ENCODE data around the gene GSTO2. TPM values are rescaled to one million over a fixed set of nuclear protein-coding genes. Genes with fewer than 3 reads are reported as not detected.

Gene GSTO2
- total and polyA plus RNA-seq, 2 of the 13 experiments (the other 11 are each of a cell fraction or from before 2014, with no cell fraction given) = 2.1 to 7.9 TPM

DNA sequence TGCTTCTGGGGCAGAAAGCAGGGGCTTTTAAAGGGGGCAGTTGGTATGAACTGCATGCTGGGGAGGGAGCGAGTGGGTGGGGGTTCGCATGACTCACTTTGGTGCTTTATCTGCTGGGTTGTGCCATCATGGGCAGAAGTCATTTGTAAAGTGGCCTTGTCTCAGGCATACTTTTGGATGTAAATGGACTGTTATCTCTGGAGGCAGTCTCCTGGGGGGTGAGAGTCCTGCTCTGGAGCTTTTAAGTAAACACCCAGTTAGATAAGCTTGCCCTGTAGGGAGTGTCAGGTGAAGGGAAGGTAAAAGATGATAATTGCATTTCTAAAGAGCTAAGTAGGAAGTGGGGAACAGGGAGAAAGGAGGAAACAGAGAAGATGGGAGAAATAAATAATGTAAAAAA lies 15.9 kb upstream of the GSTO2 start (continued):
- TF ChIP-seq EED (CRISPR knock-in tag; IDR thresholded peaks at IDR 0.05) (no peak), ZSCAN25 (CRISPR knock-in tag; IDR thresholded peaks at IDR 0.05) (0 out of 2 replicates have a peak, but pooled peaks have one; percentile 53), ZNF557 (CRISPR knock-in tag; IDR thresholded peaks at IDR 0.05) (no peak), PHF20 (CRISPR knock-in tag; IDR thresholded peaks at IDR 0.05) (no peak), HOXA3 (CRISPR knock-in tag; IDR thresholded peaks at IDR 0.05) (peak; percentile 72), ZNF468 (CRISPR knock-in tag; IDR thresholded peaks at IDR 0.05) (no peak), RNF2 (conservative IDR thresholded peaks at IDR 0.05; ENCODE audit: low read depth) (no peak), ATF7 (IDR thresholded peaks at IDR 0.05) (no peak), ATF7 (CRISPR knock-in tag; IDR thresholded peaks at IDR 0.05) (no peak; the same call in 1 of the 2 replicates), ZNF263 (CRISPR knock-in tag; IDR thresholded peaks at IDR 0.05) (no peak), RAD21 (CRISPR knock-in tag; IDR thresholded peaks at IDR 0.05) (no peak), CREB1 (IDR thresholded peaks at IDR 0.05) (no peak), CREB1 (CRISPR knock-in tag; IDR thresholded peaks at IDR 0.05) (peak; percentile 54), ZNF660 (CRISPR knock-in tag; IDR thresholded peaks at IDR 0.05; ENCODE audit: borderline replicate concordance, low read depth) (no peak), NFATC3 (CRISPR knock-in tag; IDR thresholded peaks at IDR 0.05) (no peak)
- TF ChIP-seq, protein P1, sequence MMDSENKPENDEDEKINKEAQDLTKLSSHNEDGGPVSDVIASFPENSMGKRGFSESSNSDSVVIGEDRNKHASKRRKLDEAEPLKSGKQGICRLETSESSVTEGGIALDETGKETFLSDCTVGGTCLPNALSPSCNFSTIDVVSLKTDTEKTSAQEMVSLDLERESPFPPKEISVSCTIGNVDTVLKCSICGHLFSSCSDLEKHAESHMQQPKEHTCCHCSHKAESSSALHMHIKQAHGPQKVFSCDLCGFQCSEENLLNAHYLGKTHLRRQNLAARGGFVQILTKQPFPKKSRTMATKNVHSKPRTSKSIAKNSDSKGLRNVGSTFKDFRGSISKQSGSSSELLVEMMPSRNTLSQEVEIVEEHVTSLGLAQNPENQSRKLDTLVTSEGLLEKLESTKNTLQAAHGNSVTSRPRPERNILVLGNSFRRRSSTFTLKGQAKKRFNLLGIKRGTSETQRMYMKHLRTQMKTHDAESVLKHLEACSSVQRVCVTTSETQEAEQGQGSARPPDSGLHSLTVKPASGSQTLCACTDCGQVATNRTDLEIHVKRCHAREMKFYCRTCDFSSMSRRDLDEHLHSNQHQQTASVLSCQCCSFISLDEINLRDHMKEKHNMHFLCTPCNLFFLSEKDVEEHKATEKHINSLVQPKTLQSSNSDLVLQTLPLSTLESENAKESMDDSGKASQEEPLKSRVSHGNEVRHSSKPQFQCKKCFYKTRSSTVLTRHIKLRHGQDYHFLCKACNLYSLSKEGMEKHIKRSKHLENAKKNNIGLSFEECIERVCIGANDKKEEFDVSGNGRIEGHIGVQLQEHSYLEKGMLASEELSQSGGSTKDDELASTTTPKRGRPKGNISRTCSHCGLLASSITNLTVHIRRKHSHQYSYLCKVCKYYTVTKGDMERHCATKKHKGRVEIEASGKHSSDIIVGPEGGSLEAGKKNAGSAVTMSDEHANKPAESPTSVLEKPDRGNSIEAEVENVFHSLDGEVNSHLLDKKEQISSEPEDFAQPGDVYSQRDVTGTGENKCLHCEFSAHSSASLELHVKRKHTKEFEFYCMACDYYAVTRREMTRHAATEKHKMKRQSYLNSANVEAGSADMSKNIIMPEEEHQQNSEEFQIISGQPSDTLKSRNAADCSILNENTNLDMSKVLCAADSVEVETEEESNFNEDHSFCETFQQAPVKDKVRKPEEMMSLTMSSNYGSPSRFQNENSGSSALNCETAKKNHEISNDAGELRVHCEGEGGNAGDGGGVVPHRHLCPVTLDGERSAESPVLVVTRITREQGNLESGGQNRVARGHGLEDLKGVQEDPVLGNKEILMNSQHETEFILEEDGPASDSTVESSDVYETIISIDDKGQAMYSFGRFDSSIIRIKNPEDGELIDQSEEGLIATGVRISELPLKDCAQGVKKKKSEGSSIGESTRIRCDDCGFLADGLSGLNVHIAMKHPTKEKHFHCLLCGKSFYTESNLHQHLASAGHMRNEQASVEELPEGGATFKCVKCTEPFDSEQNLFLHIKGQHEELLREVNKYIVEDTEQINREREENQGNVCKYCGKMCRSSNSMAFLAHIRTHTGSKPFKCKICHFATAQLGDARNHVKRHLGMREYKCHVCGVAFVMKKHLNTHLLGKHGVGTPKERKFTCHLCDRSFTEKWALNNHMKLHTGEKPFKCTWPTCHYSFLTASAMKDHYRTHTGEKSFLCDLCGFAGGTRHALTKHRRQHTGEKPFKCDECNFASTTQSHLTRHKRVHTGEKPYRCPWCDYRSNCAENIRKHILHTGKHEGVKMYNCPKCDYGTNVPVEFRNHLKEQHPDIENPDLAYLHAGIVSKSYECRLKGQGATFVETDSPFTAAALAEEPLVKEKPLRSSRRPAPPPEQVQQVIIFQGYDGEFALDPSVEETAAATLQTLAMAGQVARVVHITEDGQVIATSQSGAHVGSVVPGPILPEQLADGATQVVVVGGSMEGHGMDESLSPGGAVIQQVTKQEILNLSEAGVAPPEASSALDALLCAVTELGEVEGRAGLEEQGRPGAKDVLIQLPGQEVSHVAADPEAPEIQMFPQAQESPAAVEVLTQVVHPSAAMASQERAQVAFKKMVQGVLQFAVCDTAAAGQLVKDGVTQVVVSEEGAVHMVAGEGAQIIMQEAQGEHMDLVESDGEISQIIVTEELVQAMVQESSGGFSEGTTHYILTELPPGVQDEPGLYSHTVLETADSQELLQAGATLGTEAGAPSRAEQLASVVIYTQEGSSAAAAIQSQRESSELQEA (CRISPR knock-in tag; IDR thresholded peaks at IDR 0.05; ENCODE audit: not compliant biosample characterization) = no peak
- TF ChIP-seq, protein P2, sequence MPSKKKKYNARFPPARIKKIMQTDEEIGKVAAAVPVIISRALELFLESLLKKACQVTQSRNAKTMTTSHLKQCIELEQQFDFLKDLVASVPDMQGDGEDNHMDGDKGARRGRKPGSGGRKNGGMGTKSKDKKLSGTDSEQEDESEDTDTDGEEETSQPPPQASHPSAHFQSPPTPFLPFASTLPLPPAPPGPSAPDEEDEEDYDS (CRISPR knock-in tag; IDR thresholded peaks at IDR 0.05) = peak; percentile 53; the same call in 1 of the 2 replicates
- TF ChIP-seq, protein P3, sequence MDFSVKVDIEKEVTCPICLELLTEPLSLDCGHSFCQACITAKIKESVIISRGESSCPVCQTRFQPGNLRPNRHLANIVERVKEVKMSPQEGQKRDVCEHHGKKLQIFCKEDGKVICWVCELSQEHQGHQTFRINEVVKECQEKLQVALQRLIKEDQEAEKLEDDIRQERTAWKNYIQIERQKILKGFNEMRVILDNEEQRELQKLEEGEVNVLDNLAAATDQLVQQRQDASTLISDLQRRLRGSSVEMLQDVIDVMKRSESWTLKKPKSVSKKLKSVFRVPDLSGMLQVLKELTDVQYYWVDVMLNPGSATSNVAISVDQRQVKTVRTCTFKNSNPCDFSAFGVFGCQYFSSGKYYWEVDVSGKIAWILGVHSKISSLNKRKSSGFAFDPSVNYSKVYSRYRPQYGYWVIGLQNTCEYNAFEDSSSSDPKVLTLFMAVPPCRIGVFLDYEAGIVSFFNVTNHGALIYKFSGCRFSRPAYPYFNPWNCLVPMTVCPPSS (IDR thresholded peaks at IDR 0.05) = no peak
- TF ChIP-seq, protein P4, sequence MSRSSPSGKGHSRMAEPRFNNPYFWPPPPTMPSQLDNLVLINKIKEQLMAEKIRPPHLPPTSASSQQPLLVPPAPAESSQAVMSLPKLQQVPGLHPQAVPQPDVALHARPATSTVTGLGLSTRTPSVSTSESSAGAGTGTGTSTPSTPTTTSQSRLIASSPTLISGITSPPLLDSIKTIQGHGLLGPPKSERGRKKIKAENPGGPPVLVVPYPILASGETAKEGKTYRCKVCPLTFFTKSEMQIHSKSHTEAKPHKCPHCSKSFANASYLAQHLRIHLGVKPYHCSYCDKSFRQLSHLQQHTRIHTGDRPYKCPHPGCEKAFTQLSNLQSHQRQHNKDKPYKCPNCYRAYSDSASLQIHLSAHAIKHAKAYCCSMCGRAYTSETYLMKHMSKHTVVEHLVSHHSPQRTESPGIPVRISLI (CRISPR knock-in tag; IDR thresholded peaks at IDR 0.05; ENCODE audit: borderline replicate concordance) = no peak
- TF ChIP-seq, protein P5, sequence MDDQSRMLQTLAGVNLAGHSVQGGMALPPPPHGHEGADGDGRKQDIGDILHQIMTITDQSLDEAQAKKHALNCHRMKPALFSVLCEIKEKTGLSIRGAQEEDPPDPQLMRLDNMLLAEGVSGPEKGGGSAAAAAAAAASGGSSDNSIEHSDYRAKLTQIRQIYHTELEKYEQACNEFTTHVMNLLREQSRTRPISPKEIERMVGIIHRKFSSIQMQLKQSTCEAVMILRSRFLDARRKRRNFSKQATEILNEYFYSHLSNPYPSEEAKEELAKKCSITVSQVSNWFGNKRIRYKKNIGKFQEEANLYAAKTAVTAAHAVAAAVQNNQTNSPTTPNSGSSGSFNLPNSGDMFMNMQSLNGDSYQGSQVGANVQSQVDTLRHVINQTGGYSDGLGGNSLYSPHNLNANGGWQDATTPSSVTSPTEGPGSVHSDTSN (CRISPR knock-in tag; IDR thresholded peaks at IDR 0.05; ENCODE audit: borderline replicate concordance) = no peak

Data from HepG2 (cell line).